ENCODE measurements around the gene WDR53. TPM values are rescaled to one million over a fixed set of nuclear protein-coding genes. Genes with fewer than 3 reads are reported as not detected.

The WDR53 gene
- total RNA-seq, 1 experiment from 2014 or later = 14.8 TPM

GRCh38 chr3:196546537-196546936, 21.8 kb downstream of the WDR53 start:
- Histone ChIP-seq H3K79me2 (ENCODE audit: insufficient read depth, low read length) (no peaks in the 10 kb centered on the region), H3K9me3 (ENCODE audit: control insufficient read depth in 1 of 2, insufficient read depth in 1 of 2, low read depth in 1 of 2, low read length in 2 of 2) (no peaks in the 10 kb centered on the region), H3K9me2 (ENCODE audit: insufficient read depth) (no peaks in the 10 kb centered on the region), H3K27me3 (ENCODE audit: insufficient read depth, low read length) (no peaks in the 10 kb centered on the region), H4K20me1 (ENCODE audit: insufficient read depth) (no peaks in the 10 kb centered on the region), H3K27ac (ENCODE audit: low read depth, low read length) (no peak overlapping the region), H3K4me3 (replicated peaks in 1 of 2; ENCODE audit: low read depth in 1 of 2, low read length in 2 of 2) (no peak overlapping the region), H3K9ac (ENCODE audit: low read length) (no peak overlapping the region), H2AFZ (ENCODE audit: low read depth, low read length, poor library complexity, severe bottlenecking) (no peak overlapping the region), H3K36me3 (ENCODE audit: control insufficient read depth in 1 of 2, insufficient read depth in 2 of 2, low read length in 2 of 2) (no peaks in the 10 kb centered on the region), H3K4me1 (ENCODE audit: control insufficient read depth in 1 of 2, insufficient read depth in 2 of 2, low read length in 2 of 2) (no peaks in the 10 kb centered on the region), H3K4me2 (ENCODE audit: low read length) (no peak overlapping the region)
- BruUV-seq (replicated peaks) = no TSS peak
- intact Hi-C loops (cut with micrococcal nuclease) = no loop called here
- ATAC-seq = no peak
- CTCF ChIA-PET = no interaction called here
- TF ChIP-seq FOSL1 (IDR thresholded peaks at IDR 0.05; ENCODE audit: low read depth) = no peak
- no peak for TF ChIP-seq SP1 (IDR thresholded peaks at IDR 0.05; ENCODE audit: low read depth)
- TF ChIP-seq ZBTB33 (IDR thresholded peaks at IDR 0.05; ENCODE audit: extremely low read depth, insufficient replicate concordance, low read length) = no peak
- no peak for TF ChIP-seq POLR2AphosphoS5 (IDR thresholded peaks at IDR 0.05; ENCODE audit: low read depth, low read length)
- no peak for TF ChIP-seq RAD21 (IDR thresholded peaks at IDR 0.05; ENCODE audit: low read depth)
- no peak for TF ChIP-seq EZH2 (IDR thresholded peaks at IDR 0.05)
- TF ChIP-seq ATF3 (IDR thresholded peaks at IDR 0.05) = no peak
- TF ChIP-seq SRF (IDR thresholded peaks at IDR 0.05; ENCODE audit: low read depth) = no peak
- no peak for TF ChIP-seq ELF1 (IDR thresholded peaks at IDR 0.05; ENCODE audit: borderline replicate concordance, low read depth)
- no peak for TF ChIP-seq YY1 (IDR thresholded peaks at IDR 0.05; ENCODE audit: extremely low read depth, insufficient replicate concordance, low read depth, low read length)
- TF ChIP-seq CEBPB (IDR thresholded peaks at IDR 0.05; ENCODE audit: low read depth) = no peak
- no peak for TF ChIP-seq EGR1 (IDR thresholded peaks at IDR 0.05; ENCODE audit: low read depth)
- TF ChIP-seq ZFX (IDR thresholded peaks at IDR 0.05) = no peak
- no peak for TF ChIP-seq TCF7L2 (IDR thresholded peaks at IDR 0.05; ENCODE audit: borderline replicate concordance, extremely low read depth, insufficient read depth, insufficient read length)
- TF ChIP-seq POLR2A (IDR thresholded peaks at IDR 0.05; ENCODE audit: borderline replicate concordance, extremely low read depth, insufficient read depth, insufficient read length) = no peak
- TF ChIP-seq CTCF (IDR thresholded peaks at IDR 0.05 in 2 of 3, conservative IDR thresholded peaks at IDR 0.05 in 1 of 3; ENCODE audit: borderline replicate concordance in 1 of 3, insufficient read depth in 1 of 3, low read depth in 2 of 3, low read length in 2 of 3) = no peak
- no peak for TF ChIP-seq JUND (IDR thresholded peaks at IDR 0.05)
- TF ChIP-seq CBX3 (IDR thresholded peaks at IDR 0.05; ENCODE audit: low read depth) = no peak
- TF ChIP-seq REST (IDR thresholded peaks at IDR 0.05; ENCODE audit: low read depth) = no peak
- no peak for TF ChIP-seq MAX (IDR thresholded peaks at IDR 0.05)
- no peak for DNase-seq (ENCODE audit: low read depth, low spot score)
- RAD21 ChIA-PET (ENCODE audit: low non-redundant PET in 1 of 2, low total read pairs in 2 of 2, uncharacterized antibody in 2 of 2, unreplicated experiment in 2 of 2) = no interaction called here
- POLR2A ChIA-PET = no interaction called here
